IPS-20b (cell line): ENCODE data around the gene SWT1.

ENCODE experiments used
- H3K27ac ChIP-seq: one replicate; pipeline ENCODE4 v1.5.1; 2013; ENCODE audit warnings: low read length
- H3K27me3 ChIP-seq: 2 replicates; pipeline ENCODE4 v1.6.1; 2013; ENCODE audit warnings: mild to moderate bottlenecking, low read length, inconsistent platforms; ENCODE audit not compliant: insufficient read depth
- H3K36me3 ChIP-seq: 2 replicates; pipeline ENCODE4 v1.6.1; 2013; ENCODE audit warnings: low read depth, mild to moderate bottlenecking, inconsistent platforms, low read length, moderate library complexity; ENCODE audit not compliant: insufficient read depth
- H3K4me1 ChIP-seq: 2 replicates; pipeline ENCODE4 v1.6.1; 2013; ENCODE audit warnings: mild to moderate bottlenecking, control low read depth, inconsistent platforms, low read length, moderate library complexity; ENCODE audit not compliant: insufficient read depth
- H3K4me3 ChIP-seq: 2 replicates; pipeline ENCODE4 v1.5.1; 2013; ENCODE audit warnings: mild to moderate bottlenecking, low read length, inconsistent platforms
- H3K9ac ChIP-seq: 2 replicates; pipeline ENCODE4 v1.6.1; 2013; ENCODE audit warnings: low read depth, mild to moderate bottlenecking, inconsistent platforms, low read length, moderate library complexity
- H3K9me3 ChIP-seq: 2 replicates; pipeline ENCODE4 v1.6.1; 2013; ENCODE audit warnings: mild to moderate bottlenecking, low read depth, low read length, inconsistent platforms; ENCODE audit not compliant: insufficient read depth

Gene SWT1

DNA sequence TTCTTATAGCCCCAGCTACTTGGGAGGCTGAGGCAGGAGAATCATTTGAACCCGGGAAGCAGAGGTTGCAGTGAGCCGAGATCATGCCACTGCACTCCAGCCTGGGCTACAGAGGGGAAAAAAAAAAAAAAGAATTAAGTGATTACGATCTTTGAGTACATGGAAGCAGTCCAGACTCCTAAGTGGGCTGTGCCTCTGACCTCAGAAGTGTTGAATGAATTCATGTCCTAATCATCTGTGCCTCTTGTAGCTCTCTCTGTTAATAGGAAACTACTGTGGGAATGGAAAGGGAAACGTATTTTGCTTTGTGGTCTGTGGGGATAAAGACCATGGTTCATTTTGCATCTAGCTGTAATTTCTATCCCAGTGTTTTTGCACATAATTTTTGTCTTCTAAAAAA is 168.4 kb downstream of the SWT1 start:
- Histone ChIP-seq H3K27me3 (no peaks in the 10 kb centered on the region), H3K4me1 (no peaks in the 10 kb centered on the region), H3K36me3 (no peaks in the 10 kb centered on the region), H3K9me3 (no peaks in the 10 kb centered on the region), H3K9ac (no peak overlapping the region), H3K4me3 (no peak overlapping the region), H3K27ac (no peak overlapping the region)

DNA sequence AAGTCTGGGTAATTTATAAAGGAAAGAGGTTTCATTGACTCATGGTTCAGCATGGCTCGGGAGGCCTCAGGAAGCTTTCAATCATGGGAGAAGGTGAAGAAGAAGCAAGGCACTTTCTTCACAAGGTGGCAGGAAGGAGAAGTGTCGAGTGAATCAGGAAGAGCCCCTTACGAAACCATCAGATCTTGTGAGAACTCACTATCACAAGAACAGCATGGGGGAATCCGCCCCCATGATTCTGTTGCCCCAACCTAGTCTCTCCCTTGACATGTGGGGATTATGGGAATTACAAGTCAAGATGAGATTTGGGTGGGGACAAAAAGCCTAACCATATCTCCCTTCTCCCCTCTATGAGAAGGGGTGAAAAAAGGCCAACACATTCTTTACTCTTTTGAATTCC is 171.3 kb downstream of the SWT1 start:
- H3K4me1 ChIP-seq: no peaks in the 10 kb centered on the region
- H3K9me3 ChIP-seq: no peaks in the 10 kb centered on the region

GRCh38 chr1:185334182-185334581 is 177.2 kb downstream of the SWT1 start:
- H3K36me3 ChIP-seq: no peaks in the 10 kb centered on the region
- no peak overlapping the region for H3K9ac ChIP-seq
- no peaks in the 10 kb centered on the region for H3K27me3 ChIP-seq
- no peak overlapping the region for H3K27ac ChIP-seq
- H3K4me3 ChIP-seq: no peak overlapping the region
- no peaks in the 10 kb centered on the region for H3K9me3 ChIP-seq
- no peaks in the 10 kb centered on the region for H3K4me1 ChIP-seq

More for the DNA sequence above, 171.3 kb downstream of the SWT1 start:
- Histone ChIP-seq H3K9ac (no peak overlapping the region), H3K4me3 (no peak overlapping the region), H3K36me3 (no peaks in the 10 kb centered on the region), H3K27ac (no peak overlapping the region), H3K27me3 (no peaks in the 10 kb centered on the region)

- no peaks in the 10 kb centered on the region for H3K9me3 ChIP-seq
- H3K4me3 ChIP-seq: no peak overlapping the region
- no peaks in the 10 kb centered on the region for H3K4me1 ChIP-seq
- H3K27ac ChIP-seq: no peak overlapping the region
- H3K9ac ChIP-seq: no peak overlapping the region
- H3K27me3 ChIP-seq: no peaks in the 10 kb centered on the region
- H3K36me3 ChIP-seq: no peaks in the 10 kb centered on the region
These were observed 180.3 kb downstream of the SWT1 start for GRCh38 chr1:185337246-185337645.

- Histone ChIP-seq H3K27me3 (no peaks in the 10 kb centered on the region), H3K27ac (no peak overlapping the region), H3K9ac (no peak overlapping the region), H3K9me3 (no peaks in the 10 kb centered on the region), H3K4me3 (no peak overlapping the region), H3K4me1 (no peaks in the 10 kb centered on the region), H3K36me3 (no peaks in the 10 kb centered on the region)
These were observed 182.0 kb downstream of the SWT1 start for GRCh38 chr1:185338719-185339622.

DNA sequence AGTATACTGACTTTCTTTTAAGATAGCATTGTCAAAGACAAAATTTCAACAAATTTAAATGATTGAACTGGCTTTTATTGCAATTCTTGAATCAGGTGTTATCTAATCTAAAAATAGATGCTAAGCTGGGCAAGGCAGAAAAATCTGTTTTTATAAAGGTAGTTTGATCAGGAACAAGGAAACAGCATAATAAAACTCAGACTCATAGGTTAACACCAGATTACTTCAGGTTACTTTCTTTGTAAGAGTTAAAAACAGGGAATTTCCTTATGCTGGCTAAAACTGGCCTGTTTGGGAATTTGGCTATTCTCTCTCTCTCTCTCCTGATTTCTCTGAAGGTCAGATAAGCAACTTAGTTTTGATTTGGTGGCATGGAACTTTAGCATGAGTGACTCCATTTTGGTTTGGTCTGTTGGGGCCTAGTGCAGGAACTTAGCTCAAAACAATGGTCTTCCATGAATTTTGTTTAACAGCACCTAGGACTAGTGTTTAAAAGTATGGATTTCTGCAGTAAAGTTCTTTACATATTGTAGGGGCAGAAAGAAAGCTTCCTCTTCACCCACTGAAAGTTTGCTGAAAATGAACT is 184.3 kb downstream of the SWT1 start:
- Histone ChIP-seq H3K9ac (no peak overlapping the region), H3K4me1 (no peaks in the 10 kb centered on the region), H3K27me3 (no peaks in the 10 kb centered on the region), H3K4me3 (no peak overlapping the region), H3K9me3 (no peaks in the 10 kb centered on the region), H3K36me3 (no peaks in the 10 kb centered on the region), H3K27ac (no peak overlapping the region)
